ENCODE measurements around the gene CACNA1C.

The CACNA1C gene

GRCh38 chr12:2029851-2030250, 22.9 kb upstream of the CACNA1C start:
- H3K4me3 ChIP-seq (ENCODE audit: low read depth, low read length), result no peak overlapping the region
- in situ Hi-C loops (cut with HindIII; ENCODE audit: low sequenced_read_pairs), result loop anchor here (5.0 kb wide), 1 partner anchor 92 kb away; no protein-coding TSS in a partner anchor
- DNase-seq (ENCODE audit: low read depth), result no peak
- TF ChIP-seq, protein P1, sequence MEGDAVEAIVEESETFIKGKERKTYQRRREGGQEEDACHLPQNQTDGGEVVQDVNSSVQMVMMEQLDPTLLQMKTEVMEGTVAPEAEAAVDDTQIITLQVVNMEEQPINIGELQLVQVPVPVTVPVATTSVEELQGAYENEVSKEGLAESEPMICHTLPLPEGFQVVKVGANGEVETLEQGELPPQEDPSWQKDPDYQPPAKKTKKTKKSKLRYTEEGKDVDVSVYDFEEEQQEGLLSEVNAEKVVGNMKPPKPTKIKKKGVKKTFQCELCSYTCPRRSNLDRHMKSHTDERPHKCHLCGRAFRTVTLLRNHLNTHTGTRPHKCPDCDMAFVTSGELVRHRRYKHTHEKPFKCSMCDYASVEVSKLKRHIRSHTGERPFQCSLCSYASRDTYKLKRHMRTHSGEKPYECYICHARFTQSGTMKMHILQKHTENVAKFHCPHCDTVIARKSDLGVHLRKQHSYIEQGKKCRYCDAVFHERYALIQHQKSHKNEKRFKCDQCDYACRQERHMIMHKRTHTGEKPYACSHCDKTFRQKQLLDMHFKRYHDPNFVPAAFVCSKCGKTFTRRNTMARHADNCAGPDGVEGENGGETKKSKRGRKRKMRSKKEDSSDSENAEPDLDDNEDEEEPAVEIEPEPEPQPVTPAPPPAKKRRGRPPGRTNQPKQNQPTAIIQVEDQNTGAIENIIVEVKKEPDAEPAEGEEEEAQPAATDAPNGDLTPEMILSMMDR (IDR thresholded peaks at IDR 0.05; ENCODE audit: low read depth, low read length, missing control alignments), result no peak

- no peak overlapping the region for H3K4me3 ChIP-seq (ENCODE audit: low read depth, low read length)
- TF ChIP-seq, protein P1 (IDR thresholded peaks at IDR 0.05; ENCODE audit: low read depth, low read length, missing control alignments), result no peak
- no peak for DNase-seq (ENCODE audit: low read depth)
- in situ Hi-C loops (cut with HindIII; ENCODE audit: low sequenced_read_pairs), result loop anchor here (5.0 kb wide), 1 partner anchor 90 kb away; no protein-coding TSS in a partner anchor
These were observed 20.3 kb upstream of the CACNA1C start for GRCh38 chr12:2032506-2032905.

GRCh38 chr12:2034633-2035430, 18.0 kb upstream of the CACNA1C start:
- TF ChIP-seq, protein P1 (IDR thresholded peaks at IDR 0.05; ENCODE audit: low read depth, low read length, missing control alignments), result peak; percentile 62
- peak; percentile 20 for DNase-seq (ENCODE audit: low read depth)
- H3K4me3 ChIP-seq (ENCODE audit: low read depth, low read length), result peak overlapping the region; percentile 22
- in situ Hi-C loops (cut with HindIII; ENCODE audit: low sequenced_read_pairs), result loop anchor here (5.0 kb wide), 1 partner anchor 87 kb away; no protein-coding TSS in a partner anchor

- TF ChIP-seq, protein P1 (IDR thresholded peaks at IDR 0.05; ENCODE audit: low read depth, low read length, missing control alignments), result no peak
- peak overlapping the region; percentile 22 for H3K4me3 ChIP-seq (ENCODE audit: low read depth, low read length)
- DNase-seq (ENCODE audit: low read depth), result no peak
- in situ Hi-C loops (cut with HindIII; ENCODE audit: low sequenced_read_pairs), result no loop called here
These were observed 17.2 kb upstream of the CACNA1C start for GRCh38 chr12:2035431-2036055.

DNA sequence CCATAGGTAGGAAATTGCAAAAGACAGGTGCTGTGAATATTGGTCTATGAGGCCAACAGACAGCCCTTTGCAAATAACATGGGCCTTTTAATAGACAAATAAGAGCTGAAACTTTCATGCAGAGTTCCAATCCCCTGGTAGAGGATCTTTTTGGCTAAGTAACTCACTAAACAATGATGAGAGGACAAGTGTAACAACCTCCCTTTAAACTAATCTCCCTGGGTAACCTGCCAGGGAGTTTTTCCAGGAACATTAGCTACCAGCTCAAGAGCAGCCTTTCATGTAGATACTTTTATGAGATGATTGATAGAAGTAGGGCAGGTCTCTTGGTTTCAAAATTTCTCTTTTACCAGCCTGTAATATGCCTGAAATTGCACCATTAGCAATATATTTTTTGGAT, 13.8 kb upstream of the CACNA1C start:
- TF ChIP-seq, protein P1 (IDR thresholded peaks at IDR 0.05; ENCODE audit: low read depth, low read length, missing control alignments), result no peak
- no peak overlapping the region for H3K4me3 ChIP-seq (ENCODE audit: low read depth, low read length)
- in situ Hi-C loops (cut with HindIII; ENCODE audit: low sequenced_read_pairs), result no loop called here
- DNase-seq (ENCODE audit: low read depth), result no peak

DNA sequence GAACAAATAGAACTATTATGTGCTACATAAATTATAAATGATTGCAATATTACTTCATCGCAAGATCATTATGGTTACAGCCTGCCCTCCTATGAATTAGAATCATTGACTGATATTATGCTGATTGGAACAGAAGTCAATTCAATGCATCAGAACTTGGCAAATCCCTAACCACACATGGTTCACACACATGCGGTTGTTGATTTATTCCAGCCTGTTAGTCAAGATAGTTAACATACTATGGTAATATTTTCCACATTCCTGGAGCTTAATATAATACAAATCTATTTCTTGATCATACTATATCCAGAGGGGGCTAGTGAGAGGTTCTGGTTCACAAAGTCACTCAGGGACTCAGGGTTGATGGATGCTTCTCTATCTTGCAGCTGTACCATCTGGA, 9.7 kb upstream of the CACNA1C start:
- no peak for DNase-seq (ENCODE audit: low read depth)
- in situ Hi-C loops (cut with HindIII; ENCODE audit: low sequenced_read_pairs), result no loop called here
- TF ChIP-seq, protein P1 (IDR thresholded peaks at IDR 0.05; ENCODE audit: low read depth, low read length, missing control alignments), result no peak
- no peak overlapping the region for H3K4me3 ChIP-seq (ENCODE audit: low read depth, low read length)
